GM21717 (cell line): ENCODE results near the gene MACROD1.
"Not testable (repeated sequence)": the region's sequence is repeated elsewhere in the genome, so short reads cannot be mapped to it uniquely, and the experiment has no call there.

Source experiments
- ATAC-seq: cut with Tn5 transposase; IDR thresholded peaks from one replicate; pipeline ENCODE4 v1.9.1; 2021; ENCODE audit warnings: mild to moderate bottlenecking, moderate library complexity; ENCODE audit not compliant: unreplicated experiment

MACROD1 gene

DNA sequence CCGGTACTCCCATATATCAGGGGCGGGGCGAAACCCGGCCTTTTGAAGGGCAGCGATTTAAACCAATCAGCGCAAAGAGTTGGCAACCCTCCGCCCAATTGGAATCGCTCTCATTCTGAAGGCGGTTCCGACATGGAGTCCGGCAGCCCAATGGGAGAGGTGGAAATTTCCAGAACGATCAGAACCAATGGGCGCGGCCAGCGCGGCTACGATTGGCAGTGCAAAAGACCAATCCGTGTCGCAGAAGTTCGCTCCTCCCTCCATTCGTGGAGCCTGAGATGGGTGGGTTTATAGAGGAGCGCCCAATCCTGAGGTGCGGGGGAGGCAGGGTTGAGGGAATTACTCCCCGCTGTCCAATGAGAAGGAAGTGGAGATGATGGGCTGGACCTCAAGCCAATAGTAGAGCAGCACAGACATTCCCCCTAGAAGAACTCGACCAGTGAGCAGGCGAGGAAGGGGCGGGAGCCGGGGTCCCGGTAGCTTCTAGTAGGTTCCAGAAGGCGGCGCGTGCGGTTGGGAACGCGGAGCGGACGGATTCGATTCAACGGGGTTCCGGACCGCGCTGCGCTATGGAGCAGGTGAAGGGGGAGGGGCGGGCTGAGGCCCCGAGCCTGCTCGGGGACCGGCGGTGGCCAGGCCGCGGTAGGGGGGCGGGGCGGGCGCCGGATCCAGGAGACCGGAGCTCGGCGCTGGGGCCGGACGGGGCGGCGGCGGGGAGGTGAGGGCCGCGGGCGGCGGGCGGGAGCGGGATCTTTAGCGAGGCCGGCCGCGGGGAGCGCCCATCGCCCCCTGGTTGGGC is 20.0 kb upstream of the MACROD1 start, which contains the start of gene STIP1:
Gene STIP1 (plus strand): TSS at position 479 of the 799 bp plus-strand sequence. CDS start 91 bp downstream, at position 570.
- peak; percentile 83 for ATAC-seq

DNA sequence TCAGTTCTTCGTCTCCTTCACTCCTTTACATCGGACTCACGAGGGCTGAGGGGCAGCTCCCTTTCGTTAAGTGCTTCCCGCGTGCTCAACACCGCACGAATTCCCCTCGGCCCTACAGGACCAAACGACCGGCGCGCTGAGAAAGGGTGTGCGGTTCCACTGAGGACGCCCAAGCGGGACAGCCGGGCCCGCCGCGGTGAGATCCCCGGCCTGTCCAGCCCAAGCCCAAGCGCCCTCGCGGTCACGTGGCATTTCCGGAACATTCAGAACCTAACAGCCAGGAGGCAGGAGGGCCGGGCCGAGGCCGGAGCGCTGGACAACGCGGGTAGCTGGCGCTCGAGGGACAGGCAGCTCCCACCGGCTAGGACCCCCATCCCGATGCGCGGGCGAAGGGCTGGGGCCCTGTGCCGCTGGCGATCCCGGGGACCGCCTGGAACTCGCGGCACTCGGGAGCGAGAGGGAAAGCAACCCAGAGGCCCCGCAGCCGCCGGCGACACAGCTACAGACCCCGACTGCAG is 19.3 kb upstream of the MACROD1 start:
- peak; percentile 18 for ATAC-seq

DNA sequence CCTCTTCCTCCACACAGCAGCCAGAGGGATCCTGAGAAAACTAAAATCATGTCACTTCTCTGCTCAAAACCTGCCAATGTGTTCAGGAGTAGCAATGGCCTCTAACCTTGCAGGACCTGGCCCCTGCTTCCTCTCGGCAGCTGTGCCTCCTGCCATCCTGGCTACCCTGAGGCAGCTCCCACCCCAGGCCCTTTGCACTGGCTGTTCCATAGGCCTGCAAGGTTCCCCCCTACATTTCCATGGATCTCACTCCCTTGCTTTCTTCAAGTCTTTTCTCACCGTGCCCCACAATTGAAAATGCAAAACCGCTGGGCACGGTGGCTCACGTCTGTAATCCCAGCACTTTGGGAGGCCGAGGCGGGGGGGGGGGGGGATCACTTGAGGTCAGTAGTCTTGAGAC is 18.0 kb upstream of the MACROD1 start:
- no peak for ATAC-seq

DNA sequence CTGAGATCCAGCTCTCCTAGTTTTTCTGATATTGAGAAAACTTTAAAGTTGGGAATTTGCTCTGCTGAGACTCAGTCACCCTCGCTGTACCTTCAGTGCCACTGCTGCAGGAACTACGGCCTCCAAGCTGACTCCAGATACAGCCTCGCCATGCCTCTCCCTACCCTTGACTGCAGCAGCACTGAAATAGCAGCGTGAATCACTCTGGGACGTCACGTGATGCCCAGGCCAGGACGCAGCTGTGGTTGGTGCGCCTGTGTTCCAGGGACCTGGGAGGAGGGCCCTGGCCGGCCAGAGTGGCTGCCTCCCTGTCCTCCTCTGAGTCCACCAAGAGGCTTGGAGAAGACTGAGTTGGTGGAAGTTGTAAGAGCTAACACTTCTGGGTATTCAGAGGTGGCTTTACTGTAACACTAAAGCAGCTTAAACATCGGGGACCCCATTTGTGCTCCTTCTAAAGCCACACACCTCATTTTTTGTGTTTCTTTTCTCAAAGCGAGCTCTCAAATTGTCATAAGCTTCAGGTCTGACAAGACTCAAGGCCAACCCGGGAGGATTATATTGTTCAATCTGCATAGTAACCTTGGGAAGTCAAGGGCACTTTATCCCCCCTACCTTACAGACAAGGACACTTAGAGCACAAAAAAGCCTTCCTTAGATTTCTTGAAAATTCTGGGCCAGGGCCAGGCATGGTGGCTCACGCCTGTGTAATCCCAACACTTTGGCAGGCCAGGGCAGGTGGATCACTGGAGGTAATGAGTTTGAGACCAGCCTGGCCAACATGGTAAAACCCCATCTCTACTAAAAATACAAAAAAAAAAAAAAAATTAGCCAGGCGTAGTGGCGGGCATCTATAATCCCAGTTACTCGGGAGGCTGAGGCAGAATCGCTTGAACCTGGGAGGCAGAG is 15.8 kb upstream of the MACROD1 start:
- no peak for ATAC-seq

DNA sequence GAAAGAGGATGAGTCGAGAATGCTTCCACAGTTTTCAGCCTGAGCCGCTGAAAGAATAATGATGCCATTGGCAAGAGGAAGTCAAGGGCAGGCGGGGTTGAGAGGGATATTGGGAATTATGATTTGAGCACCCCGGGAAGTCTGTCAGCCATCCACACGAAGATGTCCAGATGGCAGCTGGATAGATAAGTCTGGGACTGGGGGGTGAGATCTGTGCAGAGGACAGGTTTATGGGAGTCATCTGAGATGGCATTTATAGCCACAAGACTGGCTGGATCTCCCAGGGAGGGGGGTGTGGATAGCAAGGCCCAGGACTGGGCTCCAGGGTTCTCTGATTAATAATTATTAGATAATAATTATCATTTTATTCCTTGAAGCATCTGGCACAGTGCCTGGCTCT is 15.0 kb upstream of the MACROD1 start:
- ATAC-seq, result no peak

DNA sequence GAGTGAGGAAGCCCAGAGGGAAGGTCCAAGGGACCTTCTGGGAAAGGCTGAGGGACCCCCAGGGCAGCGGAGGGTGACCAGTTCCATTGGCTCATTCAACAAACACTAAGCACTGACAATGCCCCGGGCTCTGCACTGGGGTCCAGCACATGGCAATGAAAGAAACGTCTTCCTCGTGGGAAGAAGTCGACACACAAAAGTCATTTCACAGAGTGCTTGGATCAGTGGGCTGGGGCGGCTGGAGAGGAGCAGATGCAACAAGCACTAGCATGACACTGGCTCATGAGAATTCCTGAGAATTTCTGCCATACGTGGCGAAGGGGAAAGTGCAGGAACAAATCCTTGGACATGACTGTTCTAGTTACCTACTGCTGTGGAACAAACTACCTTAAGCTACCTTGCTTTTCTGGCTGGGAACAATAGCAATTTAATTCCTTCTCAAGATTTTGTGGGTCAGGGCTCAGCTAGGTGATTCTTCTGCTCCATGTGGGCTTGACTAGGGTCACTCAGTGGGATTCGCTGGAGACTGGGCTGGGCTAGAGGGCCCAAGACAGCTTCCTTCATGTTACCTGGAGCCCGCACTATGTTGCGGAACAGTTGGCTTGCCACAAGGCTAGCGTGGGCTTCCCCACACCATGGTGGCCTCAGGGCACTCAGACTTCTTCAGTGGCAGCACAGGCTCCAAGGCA is 13.2 kb upstream of the MACROD1 start:
- ATAC-seq, result no peak

DNA sequence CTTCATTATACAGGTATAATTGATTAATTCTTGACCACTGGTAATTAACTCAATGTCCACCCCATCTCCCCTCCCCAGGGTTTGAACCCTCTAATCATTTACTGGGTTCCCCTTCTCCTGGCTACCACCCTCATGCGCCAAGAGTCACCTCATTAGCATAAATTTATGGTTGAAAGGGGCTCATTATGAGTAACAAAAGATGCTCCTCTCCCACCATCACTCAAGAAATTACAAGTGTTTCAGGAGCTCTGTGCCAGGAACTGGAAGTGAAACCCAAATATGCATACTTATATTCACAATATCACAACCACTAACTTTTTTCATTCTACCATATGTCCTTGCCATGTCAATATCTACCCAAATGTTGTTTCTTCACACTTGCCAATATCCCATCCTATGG is 12.3 kb upstream of the MACROD1 start:
- ATAC-seq, result no peak

DNA sequence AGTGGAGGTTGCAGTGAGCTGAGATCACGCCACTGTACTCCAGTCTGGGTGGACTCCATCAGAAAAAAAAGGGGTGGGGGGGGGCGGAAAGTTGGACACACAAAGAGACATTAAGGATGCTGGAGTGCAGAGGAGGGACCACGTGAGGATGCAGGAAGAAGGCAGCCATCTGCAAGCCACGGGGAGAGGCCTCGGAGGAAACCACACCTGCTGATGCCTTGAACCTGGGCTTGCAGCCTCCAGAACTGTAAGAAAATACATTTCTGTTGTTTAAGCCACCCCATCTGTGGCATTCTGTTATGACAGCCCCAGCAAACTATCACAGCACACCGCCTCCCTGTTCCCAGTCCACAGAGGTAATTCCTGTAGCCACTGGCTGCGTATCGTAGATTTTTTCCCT is 10.8 kb upstream of the MACROD1 start:
- ATAC-seq, result no peak

DNA sequence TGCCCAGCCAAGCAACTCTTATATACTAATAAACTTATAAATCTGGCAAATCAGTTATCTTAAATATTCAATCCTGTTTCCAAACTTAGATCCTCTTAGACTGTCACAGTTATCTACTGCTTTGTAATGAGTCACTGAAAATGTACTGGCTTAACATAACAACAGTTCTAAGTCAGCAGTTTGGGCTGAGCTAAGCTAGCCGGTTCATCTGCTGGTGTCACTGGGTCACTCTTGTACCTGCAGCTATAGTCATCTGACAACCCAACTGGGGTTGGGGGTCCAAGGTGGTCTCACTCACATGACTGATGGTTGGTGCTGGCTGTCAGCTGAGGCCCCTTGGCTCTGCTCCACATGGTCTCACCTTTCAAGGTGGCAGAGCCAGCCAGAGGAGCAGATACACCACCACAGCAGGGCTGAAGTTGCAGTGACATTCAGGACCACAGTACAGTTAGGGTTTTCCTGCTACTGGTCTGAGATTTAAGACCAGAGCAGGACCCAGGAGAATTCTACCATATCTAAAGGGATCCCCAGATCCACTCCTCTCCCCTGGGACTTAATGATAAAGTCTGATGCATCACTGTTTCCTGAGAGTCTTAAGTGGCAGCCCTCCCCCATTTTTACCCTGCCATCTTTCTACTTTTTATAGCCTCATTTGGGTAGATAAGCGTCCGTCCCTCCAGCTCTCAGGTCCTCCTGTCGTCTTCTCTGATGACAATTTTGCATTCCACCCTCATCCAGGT is 7.9 kb upstream of the MACROD1 start:
- ATAC-seq, result no peak

DNA sequence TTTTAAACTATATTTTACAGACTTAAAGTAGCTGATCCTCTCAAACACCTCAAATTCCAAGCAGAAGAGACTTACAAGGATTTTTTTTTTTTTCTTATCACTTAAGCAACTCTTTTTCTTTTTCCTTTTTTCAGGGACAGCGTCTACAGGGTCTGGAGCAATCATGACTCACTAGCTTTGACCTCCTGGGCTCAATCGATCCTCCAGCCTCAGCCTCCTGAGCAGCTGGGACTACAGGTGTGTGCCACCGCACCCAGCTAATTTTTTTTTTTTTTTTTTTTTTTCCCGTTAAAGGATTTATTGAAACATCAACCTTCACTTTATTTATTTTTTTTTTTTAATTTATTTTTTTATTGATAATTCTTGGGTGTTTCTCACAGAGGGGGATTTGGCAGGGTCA is 4.5 kb upstream of the MACROD1 start:
- no peak for ATAC-seq

DNA sequence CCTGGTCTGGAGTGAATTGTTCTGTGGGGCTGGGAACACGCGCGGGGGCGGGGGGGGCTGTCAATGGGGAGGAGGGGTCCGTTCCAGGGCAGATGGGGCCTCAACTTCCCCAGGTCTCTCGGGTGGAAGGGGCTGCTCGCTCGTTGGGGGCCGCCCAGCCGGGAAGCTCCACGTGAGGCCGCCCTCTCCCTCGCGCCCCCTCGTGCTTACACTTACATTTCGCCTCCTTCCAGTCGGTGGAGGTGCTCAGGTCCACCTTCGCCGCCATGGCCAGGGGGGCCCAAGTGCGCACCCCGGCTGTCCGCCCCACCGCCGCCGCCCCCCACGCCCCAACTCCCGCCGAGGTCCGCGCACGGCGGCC is 452 bp downstream of the MACROD1 start:
- ATAC-seq, result no peak

DNA sequence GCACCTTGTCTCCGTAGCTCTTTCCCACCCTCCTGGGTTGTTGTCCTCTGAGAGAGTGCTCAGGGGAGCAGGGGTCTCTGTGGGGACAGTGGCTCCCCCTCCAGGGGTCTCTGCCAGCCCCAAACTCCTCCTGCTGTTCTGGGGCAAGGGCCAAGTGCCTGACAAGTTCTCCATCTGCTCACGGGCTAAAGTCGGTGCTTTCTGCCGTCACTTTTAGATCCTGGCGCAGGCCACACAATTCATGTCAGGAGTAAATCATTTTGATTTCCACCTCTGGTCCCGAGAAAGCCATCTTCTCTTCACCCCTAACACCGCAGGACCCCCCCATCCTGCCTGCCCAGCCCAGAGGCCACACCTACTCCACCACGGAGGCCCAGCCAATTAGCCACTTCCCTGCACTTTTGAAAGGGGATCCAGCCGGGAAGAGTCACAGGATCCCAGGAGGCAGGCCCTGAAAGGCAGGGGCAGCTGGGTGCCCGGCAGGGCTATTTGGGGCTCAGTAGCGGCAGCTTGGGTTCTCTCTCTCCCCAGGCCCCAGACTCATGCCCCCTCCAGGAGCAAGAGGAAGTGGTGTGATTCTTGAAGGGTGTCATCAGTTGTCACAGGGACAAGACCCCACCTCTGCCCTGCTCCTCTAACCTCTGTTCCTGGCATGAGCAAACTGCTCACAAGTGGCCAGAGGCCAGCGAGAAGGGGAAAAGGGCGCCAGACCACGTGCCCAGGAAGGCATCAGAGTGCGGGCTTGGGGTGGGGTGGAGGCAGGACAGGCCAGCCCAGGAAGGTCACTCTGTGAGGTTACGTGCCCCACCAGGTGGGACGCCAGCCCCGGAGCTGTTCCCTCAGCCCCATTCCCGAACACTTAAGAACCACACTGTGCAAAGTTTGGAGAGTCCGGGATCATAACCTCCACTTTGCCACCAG is 1.3 kb downstream of the MACROD1 start:
- no peak for ATAC-seq

DNA sequence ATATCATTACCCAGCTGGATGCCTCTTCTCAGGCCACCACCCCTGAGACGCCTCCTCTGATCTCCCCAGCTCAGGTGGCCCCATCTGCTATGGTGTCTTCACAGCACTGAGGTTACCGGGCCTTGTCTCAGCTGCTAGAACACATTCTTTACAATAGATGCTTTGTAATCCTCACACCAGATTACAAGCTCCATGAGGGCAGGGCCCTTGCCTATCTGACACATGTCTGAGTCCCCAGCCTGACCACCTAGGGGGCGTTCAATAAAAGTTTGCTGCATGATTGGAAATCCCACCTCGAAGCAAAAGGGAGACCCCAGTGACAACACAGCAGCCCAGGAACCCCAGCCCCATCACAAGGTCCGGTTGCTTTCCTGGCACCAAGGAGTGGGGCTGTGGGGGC is 2.0 kb downstream of the MACROD1 start:
- ATAC-seq, result no peak

DNA sequence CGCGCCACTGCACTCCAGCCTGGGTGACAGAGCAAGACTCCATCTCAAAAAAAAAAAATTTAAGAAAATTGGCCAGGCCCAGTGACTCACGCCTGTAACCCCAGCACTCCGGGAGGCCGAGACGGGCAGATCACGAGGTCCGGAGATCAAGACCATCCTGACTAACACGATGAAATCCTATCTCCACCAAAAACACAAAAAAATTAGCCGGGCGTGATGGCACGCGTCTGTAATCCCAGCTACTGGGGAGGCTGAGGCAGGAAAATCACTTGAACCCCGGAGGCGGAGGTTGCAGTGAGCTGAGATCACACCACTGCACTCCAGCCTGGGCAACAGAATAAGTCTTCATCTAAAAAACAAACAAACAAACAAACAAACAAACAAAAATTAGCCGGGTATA is 3.1 kb downstream of the MACROD1 start:
- not testable (repeated sequence) for ATAC-seq

DNA sequence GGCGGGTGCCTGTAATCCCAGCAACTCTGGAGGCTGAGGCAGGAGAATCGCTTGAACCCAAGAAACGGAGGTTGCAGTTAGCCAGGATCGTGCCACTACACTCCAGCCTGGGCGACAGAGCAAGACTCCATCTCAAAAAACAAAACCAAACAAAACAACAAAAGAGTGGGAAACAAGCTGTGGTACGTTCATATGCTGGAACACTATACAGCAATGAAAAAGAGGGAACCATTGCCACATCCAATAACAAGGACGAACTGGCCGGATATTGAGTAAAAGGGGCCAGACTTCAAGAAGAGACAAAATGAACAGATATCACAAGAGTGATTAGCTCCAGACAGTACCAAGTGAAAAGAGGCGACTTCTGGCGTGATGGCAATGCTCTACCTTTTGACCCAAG is 4.9 kb downstream of the MACROD1 start:
- no peak for ATAC-seq

DNA sequence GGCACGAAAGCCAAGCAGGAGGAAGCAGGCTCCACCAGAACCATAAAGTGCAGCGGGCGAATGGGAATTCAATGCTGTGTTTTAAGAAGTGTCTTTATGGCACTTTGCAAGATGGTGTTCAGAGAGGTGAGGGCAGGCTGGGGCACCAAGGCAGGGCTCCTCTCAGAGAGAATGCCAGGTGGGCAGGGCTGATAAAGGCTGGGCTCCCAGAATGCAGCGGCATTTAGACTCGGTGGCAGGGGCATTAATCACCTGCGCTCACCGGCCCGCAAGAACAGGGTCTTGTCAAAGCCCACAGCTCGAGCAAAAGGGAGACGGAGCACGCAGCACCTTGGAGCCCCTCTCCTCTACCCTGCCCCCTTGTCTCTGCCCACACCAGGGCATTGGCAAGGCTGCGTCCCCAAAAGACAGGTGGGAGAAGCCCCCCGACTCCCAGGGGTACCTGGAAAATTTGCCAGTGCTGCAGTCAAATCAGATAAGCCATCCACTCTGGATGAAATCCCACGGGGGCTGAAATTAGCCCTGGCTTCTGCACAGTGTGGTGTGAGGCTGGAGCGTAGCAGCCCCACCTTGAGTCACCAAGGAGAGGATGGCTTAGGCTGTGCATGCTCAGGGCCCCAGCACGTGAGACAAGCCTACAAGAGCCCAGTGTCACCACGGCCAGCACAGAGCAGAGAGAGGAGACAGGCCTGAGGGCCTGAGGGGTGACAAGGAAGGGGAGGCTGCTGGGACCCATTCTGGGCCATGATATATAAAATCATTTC is 8.1 kb downstream of the MACROD1 start:
- ATAC-seq, result no peak

DNA sequence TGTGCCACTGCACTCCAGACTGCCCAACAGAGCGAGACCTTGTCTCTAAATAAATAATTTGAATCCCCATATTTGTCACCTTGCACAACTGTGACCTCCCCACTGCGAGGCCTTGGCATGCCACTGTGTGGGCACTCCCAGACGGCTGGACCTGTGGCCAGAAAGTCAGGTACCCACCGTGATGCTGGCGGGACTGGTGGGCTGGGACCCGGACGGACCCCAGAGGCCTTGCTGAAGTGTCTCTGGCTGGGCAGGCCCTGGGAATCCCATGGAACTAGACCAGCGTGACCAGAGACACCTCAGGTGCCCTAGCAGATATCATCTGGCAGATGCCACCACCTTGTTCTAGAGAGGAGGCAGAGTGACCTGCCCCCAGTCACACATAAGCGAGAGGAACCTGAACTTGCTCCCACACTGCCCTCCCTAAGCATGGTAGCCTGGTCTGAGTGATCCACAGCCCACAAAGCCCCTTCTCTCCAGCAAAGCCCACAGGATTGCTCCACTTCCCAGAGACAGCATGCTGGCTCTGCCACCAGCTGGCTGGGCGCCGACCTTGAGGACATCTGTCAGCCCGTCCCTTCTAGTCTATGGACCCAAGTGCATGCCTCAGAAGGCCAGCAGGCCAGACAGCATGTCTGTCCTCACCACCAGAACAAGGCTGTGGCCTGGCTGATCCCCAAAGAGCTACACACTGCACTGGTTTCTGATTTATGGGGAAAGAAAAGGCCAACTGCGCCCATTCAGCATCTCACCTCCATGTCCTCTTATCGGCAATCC is 9.5 kb downstream of the MACROD1 start:
- no peak for ATAC-seq

DNA sequence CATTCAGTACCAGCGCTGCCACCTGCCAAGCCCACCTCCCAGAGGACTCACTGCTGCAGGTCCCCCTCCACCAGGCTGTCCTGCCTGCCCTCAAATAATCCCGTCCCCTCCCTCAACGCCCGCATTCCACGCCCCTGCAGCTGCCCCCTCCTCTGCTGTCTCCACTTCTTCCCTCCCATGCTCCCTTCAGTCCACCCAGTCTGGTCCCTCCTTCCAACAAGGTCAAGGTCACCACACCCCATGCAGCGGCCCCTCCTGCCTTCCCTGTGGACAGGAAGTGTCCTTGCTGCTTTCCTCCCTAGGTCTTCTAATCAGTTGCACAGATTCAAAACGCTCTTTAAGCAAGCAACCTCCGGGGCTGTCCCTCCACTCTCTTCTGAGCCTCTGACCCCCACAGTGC is 12.1 kb downstream of the MACROD1 start:
- no peak for ATAC-seq
